ENCODE measurements around the gene UPK1A.

UPK1A gene

GRCh38 chr19:35693422-35693821 lies 27.1 kb downstream of the UPK1A start:
- DNase-seq = no peak

DNA sequence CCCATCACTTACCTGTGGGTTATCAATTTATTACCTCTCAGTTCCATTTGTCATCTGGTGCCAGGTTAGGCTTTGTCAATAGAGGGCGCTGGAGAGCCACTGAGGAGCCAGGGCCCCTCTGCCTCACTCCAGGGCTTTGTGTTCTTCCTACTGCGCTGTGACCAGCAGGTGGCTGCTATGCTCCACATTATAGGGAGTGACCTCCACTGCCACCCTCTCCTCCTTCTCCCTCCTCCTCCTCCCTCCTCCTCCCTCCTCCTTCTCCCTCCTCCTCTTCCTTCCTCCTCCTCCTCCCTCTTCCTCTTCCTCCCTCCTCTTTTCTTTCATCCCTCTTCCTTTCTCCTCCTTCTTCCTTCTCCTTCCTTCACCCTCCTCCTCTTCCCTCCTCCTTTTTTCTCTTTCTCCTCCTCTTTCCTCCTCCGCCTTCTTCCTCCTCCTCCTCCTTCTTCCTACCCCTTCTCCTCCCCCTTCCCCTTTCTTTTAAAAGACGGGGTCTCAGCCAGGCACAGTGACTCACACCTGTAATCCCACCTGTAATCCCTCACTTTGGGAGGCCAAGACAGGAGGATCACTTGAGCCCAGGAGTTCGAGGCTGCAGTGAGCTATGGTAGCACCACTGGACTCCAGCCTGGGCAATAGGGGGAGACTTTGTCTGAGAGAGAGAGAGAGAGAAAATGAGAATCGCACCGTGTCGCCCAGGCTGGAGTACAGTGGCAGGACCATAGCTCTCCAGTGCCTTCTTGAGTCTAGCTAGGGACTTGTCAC lies 27.7 kb downstream of the UPK1A start:
- DNase-seq = peak; percentile 94

- no peak for DNase-seq
These were observed 29.6 kb downstream of the UPK1A start for GRCh38 chr19:35695895-35696422.

GRCh38 chr19:35696835-35697234 lies 30.5 kb downstream of the UPK1A start:
- peak; percentile 53 for DNase-seq

GRCh38 chr19:35702223-35703012 lies 36.1 kb downstream of the UPK1A start:
- DNase-seq = peak; percentile 94

GRCh38 chr19:35703343-35703742 lies 37.0 kb downstream of the UPK1A start:
- no peak for DNase-seq

DNA sequence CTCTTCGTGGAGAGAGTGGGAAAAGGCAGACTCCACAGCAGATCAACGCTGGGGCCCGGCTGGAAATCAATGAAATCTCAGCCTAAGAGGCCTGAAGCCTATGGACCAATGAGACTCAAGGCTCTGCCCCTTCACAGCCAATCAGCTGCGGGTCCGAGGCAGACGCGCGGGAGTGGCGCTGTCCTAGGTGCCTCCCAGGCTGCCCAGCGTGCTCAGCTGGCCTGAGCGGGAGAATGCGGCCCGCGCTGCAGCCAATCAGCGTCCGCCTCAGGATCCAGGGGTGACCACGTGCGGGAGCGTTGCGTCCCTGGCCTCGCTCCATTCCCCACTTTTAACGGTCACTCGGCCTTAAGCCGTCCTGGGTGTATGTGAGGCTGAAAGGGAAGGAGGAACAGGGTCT lies 37.9 kb downstream of the UPK1A start, which contains the start of gene ZBTB32:
Gene ZBTB32 (plus strand): TSS at position 341 of the 400 bp plus-strand sequence. CDS start 10,069 bp downstream, outside the sequence.
- peak; percentile 68 for DNase-seq

- DNase-seq = no peak
These were observed 42.1 kb downstream of the UPK1A start for GRCh38 chr19:35708391-35708790.

- peak; percentile 84 for DNase-seq
These were observed 44.7 kb downstream of the UPK1A start for GRCh38 chr19:35710784-35711723.

- DNase-seq = peak; percentile 89
These were observed 46.5 kb downstream of the UPK1A start for GRCh38 chr19:35712567-35713505.

DNA sequence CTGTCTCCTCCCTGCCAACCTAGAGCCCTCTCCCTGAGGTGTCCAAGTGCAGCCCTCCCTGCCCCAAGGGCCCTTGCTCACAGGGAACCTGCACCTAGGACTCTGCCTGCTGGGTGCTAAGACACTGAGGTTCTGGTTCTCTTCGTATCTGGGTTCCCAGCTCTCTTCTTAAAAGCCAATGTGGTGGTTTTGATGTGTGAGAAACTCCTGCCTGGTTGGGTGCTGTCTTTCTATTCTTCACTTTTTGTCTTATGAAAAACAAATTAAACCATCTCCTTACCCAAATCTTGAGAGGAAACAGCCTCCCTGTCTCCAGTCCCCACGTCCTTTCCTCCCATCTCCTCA lies 47.2 kb downstream of the UPK1A start:
- DNase-seq = no peak

DNA sequence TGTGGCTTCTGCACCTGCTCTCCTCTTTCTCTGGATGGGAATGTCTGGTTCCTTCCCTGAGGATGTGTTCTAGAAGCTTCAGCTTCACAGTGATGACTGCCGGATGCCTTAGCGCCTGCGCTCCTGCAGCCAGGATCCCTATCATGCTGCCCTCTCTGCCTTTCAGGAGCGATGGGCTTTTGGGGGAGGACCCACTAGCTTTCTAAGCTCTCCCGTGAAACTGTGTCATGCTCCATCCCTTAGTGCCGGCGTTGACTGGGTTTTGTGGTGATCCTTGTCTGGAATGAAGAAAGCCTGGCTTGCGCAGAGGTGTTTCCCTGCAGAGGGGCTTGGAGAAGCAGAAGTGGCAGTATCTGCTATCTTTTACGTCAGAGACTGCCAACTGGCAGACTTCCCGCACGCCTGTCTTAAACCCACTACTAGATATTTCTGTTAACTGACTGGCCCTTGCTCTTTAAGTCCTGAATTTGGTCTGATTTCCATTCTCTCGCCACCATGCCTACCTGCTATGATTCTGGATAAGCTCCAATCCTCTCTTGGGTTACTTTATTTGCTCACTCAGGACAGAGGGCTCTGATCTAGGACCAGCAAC lies 47.7 kb downstream of the UPK1A start:
- DNase-seq = peak; percentile 62

GRCh38 chr19:35714601-35715354 lies 48.5 kb downstream of the UPK1A start:
- DNase-seq = peak; percentile 71

DNA sequence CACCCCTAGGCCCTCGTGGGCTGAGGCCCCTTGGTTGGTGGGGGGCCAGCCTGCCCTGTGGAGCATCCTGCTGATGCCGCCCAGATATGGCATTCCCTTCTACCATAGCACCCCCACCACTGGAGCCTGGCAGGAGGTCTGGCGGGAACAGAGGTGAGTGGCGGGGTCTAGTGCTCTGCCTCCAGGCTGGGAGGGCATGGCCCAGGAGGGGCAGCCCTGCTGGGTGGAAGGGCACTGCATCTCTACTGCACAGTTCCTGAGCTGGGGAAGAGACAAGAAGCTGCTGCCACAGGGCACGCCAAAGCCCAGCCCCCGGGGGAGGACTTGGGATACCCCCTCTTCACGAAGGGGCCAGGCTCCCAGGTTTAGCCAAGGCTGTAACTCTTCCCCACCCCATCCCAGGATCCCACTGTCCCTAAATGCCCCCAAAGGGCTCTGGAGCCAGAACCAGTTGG lies 49.1 kb downstream of the UPK1A start:
- peak; percentile 68 for DNase-seq

DNA sequence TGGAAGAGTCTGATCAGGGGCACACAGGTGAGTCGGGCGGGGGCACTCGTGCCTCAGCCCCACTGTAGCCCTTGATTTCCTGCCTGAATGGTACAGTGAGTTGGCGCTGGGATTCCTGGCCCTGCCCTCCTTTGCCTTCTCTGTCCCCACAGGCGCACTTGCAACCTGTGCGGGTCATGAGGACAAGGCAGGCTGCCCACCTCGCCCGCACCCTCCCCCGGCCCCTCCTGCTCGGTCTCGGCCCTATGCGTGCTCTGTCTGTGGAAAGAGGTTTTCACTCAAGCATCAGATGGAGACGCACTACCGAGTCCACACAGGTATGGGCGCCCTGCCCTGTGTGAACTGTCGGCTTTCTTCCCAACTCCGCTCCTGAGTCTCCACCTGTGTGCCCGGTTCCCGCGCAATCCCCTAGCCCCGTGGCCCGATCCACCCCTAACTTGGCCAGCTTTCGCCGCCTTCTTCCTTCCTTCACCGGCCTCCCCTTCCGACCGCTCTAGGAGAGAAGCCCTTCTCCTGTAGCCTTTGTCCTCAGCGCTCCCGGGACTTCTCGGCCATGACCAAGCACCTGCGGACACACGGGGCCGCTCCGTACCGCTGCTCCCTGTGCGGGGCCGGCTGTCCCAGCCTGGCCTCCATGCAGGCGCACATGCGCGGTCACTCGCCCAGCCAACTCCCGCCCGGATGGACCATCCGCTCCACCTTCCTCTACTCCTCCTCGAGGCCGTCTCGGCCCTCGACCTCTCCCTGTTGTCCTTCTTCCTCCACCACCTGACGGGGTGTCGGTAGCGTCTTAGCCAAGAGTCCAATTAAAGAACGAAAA lies 49.9 kb downstream of the UPK1A start:
- no peak for DNase-seq

- DNase-seq = peak; percentile 91
These were observed 50.7 kb downstream of the UPK1A start for GRCh38 chr19:35716801-35717664.

DNA sequence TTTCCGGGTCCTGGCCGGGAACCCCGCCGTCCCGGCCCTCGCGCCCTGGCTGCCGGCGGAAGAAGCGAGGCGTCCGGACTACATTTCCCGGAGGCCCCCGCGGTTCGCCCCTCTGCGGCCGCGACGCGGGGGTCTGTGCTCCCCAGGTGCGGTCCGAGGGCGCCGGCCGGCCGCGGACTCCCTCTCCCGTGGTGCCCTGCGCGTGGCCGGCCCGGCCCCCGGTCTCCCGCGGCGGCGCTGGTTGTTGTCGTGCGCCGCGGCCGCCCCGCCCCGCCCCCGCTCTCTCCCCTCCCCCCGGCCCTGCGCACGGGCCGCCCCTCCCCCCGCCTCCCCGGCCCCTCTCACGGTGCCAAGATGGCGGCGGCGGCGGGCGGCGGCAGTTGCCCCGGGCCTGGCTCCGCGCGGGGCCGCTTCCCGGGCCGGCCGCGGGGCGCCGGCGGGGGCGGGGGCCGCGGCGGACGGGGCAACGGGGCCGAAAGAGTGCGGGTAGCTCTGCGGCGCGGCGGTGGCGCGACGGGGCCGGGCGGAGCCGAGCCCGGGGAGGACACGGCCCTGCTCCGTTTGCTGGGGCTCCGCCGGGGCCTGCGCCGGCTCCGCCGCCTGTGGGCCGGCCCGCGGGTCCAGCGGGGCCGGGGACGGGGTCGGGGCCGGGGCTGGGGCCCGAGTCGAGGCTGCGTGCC lies 51.5 kb downstream of the UPK1A start, which contains the start of gene KMT2B:
Gene KMT2B (plus strand): TSS at position 339 of the 680 bp plus-strand sequence. CDS start 16 bp downstream, at position 355.
- DNase-seq = peak; percentile 97

Measured in activated CD8-positive, alpha-beta memory T cell treated with anti-CD3 and anti-CD28 coated beads, Interleukin-2, amount 50 U/mL, for 48 hours (primary cell).